Activated T-helper 1 cell treated with anti-CD3 and anti-CD28 coated beads, Interleukin-2, amount 50 U/mL, for 16 hours (primary cell): ENCODE measurements around the gene TRAPPC12.
A peak's percentile ranks its signal among the peaks of the same experiment; 100 is the strongest.
"Not testable (repeated sequence)": the region's sequence is repeated elsewhere in the genome, so short reads cannot be mapped to it uniquely, and the experiment has no call there.

Experiments
- DNase-seq, 2 donors: peaks; one replicate each; pipeline ENCODE4 v3.0.0-alpha.2; 2020; ENCODE audit warnings: low read depth in 1 of 2, low spot score in 1 of 2

The TRAPPC12 gene

GRCh38 chr2:3498783-3499394 is 119.4 kb downstream of the TRAPPC12 start:
- no peak for DNase-seq

DNA sequence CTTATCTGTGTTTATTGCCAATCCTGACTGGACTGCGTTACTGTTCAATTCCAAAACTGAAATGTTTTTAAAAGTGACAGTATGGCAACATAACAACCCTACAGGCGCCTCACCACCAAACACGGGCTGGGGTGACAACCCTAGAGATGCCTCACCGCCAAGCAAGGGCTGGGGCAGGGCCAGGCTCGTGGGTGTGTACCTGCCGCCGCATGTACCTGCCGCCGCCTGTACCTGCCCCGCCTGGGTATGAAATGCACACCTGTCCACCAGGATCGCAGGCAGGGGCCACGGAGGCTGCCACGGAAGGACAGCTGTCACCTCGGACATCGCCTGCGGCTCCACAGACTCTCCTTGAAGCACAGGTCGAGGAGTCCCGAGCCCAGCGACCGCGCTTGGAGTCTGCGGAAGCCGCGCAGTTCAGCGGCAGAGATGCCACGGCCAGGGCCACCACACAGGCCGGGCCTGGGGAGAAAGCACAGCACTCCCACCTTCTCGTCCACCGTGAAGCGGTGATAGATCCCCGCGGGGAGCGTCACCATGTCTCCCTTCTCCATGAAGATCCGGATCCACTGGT is 120.9 kb downstream of the TRAPPC12 start:
- DNase-seq: no peak

GRCh38 chr2:3503046-3503445 is 123.6 kb downstream of the TRAPPC12 start:
- no peak for DNase-seq

DNA sequence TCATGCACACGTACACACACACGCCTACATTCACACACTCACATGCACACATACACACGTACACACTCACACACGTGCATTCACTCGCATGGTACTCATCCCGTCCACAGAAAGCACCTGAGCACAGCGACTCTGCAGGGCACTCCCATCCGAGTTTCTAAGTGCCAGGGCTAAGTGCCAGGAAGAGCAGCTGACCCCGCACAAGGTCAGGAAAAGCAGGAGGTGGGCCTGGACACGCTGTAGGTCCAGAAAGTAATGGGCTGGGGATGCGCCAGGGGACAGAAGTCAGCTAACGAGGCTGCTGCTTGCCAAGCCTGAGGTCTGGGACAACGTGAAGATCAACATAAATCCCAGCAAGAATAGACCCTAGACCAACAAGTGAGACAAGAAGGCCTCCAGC is 124.0 kb downstream of the TRAPPC12 start:
- DNase-seq: no peak

DNA sequence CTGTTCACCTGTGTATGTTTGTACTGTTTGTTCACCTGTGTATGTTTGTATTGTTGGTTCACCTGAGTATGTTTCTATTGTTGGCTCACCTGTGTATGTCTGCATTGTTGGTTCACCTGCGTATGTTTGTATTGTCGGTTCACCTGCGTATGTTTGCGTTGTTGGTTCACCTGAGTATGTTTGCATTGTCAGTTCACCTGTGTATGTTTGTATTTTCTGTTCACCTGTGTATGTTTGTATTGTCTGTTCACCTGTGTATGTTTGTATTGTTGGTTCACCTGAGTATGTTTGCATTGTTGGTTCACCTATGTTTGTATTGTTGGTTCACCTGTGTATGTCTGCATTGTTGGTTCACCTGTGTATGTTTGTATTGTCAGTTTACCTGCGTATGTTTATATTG is 125.2 kb downstream of the TRAPPC12 start:
- DNase-seq: no peak

DNA sequence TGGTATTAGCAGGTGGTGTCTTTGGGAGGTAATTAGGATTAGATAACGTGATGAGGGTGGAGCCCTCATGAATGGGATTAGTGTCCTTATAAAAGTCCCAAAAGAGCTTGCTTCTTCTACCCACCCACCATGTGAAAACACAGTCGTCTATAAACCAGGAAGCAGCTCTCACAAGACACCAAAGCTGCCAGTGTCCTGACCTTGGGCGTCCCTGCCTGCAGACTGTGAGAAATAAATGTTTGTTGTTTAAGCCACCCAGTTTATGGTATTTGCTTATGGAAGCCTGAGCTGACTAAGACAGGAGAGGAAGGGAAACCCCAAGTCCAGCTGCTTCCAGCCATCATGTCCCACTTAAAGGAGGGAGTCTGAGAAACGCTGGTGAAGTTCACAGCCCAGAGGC is 126.3 kb downstream of the TRAPPC12 start:
- DNase-seq: no peak

DNA sequence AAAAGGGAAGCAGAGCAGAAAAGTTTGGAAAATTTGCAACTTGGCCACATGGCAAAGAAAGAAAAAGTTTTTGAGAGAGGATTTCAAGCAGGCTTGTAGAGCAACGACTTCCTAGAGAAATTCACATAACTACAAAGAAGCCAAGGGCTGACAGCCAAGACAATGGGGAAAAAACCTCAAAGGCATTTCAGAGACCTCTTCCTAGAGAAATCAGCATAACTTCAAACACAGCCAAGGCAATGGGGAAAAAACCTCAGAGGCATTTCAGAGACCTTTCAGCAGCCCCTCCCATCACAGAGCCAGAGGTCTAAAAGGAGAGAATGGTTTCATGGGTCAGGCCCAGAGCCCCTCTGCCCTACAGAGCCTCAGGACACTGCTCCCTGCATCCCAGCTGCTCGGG is 132.6 kb downstream of the TRAPPC12 start:
- DNase-seq: no peak

DNA sequence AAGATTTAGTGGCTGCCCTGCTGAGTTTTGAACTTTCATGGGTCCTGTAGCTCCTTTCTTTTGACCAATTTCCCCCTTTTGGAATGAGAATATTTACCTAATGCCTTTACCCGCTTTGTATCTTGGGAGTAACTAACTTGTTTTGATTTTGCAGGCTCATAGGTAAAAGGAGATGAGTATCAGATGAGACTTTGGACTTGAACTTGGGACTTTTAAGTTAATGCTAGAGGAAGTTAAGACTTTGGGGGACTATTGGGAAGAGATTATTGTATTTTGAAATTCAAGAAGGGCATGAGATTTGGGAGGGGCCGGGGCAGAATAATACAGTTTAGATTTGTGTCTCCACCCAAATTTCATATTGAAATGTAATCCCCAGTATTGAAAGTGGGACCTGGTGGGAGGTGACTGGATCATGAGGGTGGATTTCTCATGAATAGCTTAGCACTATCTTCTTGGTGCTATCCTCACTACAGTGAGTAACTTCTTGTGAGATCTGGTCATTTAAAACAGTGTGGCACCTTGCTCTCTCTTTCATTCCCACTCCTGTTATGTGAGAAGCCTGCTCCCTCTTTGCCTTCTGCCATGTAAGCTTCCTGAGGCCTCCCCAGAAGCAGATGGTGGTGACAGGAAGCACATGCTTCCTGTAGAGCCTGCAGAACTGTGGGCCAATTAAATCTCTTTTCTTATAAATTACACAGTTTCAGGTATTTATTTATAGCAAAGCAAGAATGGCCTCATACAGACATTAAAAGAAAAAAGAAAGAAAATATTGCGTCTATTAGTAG is 133.7 kb downstream of the TRAPPC12 start:
- DNase-seq: no peak

DNA sequence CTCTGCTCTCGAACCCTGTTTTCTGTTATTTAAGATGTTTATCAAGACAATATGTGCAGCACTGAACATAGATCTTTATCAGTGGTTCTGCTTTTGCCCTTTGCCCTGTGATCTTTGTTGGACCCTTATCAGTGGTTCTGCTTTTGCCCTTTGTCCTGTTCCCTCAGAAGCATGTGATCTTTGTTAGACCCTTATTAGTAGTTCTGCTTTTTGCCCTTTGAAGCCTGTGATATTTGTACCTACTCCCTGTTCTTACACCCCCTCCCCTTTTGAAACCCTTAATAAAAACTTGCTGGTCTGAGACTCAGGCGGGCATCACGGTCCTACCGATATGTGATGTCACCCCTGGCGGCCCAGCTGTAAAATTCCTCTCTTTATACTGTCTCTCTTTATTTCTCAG is 135.9 kb downstream of the TRAPPC12 start:
- not testable (repeated sequence) for DNase-seq

- DNase-seq: no peak
These were observed 137.3 kb downstream of the TRAPPC12 start for GRCh38 chr2:3516831-3517230.

DNA sequence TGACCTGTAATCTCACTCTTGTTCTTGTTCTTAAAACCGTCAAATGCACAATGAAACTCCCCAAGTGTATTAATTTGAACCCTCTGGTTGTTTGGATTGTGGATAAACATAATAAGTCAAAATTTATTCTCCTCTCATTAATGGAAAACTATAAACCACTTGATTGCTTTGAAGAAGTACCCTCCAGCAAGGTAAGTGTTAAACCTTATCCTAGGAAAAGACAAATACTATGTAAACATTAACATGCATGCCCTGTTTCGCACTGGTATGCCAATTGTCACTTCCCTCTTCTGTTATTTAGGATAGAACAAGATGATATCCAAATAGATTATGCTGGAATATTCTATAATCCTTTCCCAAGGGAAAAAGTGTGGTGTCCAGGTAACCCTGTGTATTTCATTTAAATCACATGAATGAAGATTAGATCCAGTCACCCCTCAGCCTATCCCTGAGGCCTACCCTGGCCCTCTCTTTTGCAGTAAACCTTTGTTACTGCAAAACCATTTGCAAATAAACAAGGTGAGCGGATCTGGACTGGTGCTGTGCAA is 138.5 kb downstream of the TRAPPC12 start:
- no peak for DNase-seq

DNA sequence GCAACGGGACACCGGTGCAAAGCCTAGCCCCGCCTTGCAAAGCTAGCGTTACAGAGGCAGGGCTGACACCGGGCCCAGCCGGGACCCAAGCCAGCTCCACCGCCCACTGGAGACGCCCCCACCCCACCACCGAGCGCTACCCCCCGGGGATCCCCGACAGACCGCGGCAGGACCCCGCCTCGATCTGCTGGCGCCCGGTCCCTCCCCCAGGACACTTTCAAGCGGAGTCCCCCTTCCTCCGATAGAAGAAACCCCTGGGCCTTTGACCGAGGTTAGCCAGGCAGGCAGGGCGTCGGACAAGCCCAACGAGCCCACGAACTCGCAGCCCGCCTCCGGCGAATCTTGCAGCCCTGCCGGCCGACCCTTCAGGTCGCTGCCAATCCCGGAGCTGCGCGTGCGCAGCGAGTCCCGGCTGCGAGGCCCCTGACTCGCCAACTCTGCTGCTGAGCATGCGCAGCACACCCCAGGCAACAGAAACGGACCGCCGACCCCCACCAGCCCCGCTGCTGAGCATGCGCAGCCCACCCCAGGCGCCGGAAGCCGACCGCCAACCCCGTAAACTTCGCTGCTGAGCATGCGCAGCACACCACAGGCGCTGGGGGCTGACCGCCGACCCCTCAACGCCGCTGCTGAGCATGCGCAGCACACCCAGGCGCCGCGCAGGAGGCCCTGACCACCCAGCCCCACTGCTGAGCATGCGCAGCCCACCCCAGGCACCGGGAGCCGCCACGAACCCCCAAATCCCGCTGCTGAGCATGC is 139.2 kb downstream of the TRAPPC12 start:
- peak; percentile 95 to 98 for DNase-seq

DNA sequence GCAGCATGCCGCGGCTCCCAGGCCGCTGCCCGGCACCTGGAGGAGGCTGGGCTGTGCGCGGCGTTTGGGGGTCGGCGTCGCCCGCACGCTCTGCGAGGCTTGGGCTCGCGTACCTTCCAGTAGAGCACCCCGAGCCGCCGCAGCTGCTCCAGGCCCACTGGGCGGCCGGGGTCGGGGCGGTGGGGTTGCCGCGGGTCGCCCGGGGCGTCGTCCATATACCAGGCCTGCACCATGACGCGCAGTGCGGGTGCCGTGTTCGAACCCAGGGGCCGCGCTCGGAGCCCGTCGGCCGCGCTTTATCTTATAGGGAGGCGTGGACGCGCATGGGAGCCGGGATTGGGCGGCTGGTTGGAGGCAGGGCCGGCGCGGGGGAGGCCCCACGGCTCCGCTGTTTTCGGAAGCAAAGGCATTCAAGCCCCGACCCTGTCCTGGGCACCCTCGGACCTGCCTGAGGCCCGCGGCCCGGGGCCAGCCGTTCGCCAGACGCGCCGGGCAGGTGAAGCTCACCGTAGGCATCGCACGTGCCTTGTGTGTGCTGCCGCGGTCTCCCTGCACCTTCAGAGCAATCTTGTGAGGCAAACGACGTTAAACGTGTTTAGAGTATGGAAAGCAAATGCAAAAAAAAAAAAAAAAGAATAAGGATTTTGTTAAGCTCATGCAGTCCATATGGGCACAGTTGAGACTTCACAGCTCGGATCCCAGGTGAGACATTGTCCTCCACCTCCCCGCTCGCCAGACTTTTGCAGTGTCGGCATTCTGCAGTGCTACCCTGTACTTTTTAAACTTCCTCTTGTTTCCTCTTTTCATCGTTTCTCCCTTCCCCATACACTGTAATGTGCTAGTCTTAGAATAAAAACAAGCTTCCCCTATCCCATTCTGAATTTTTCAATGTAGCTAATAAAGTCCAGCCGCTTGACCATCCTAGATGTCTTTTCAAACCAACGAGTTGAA is 140.0 kb downstream of the TRAPPC12 start, which contains the start of gene ADI1:
Gene ADI1 (minus strand): TSS at position 277 of the 951 bp plus-strand sequence. CDS start 44 bp downstream, at position 233.
- DNase-seq: peak; percentile 59 to 66

DNA sequence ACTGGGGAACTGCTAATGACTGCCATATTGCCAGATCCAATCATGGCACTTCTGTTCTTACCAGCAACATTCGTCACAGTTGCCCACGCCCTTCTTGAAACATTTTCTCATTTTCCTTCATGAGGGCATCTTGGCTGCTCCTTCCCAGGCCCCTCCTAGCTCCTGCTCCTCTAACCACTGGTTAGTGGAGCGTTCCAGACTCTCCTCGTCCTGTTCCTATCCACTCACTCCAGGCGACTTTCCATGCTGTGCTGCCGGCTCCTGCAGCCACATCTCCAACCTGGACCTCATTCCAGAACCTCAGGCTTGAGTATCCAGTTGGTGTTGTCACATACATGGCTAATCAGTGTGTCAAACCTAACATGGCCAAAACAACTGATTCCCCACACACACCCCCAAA is 141.1 kb downstream of the TRAPPC12 start:
- DNase-seq: no peak

DNA sequence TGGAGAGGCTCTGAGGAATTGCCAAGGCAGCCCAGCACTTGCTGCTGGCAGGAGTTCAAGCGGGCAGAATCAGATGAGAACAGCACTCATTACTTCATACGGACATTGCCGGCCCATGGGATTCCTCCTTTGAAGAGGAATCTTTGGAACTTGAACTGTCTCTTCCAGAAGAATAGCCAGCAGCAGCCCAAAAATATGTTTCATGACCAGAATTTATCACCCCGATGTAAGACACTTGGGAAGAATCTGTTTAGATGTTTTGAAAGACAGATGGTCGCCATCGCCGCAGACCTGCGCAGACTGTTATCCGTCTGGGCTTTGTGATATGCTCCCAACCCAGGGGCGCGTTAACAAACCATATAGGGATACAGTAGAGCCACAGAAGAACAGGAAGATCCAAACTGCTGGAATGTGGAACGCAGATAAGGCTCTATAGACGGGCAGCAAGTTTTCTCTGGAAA is 143.5 kb downstream of the TRAPPC12 start:
- DNase-seq: no peak

- no peak for DNase-seq
These were observed 144.1 kb downstream of the TRAPPC12 start for GRCh38 chr2:3523551-3524041.

GRCh38 chr2:3526871-3527270 is 147.4 kb downstream of the TRAPPC12 start:
- no peak for DNase-seq

DNA sequence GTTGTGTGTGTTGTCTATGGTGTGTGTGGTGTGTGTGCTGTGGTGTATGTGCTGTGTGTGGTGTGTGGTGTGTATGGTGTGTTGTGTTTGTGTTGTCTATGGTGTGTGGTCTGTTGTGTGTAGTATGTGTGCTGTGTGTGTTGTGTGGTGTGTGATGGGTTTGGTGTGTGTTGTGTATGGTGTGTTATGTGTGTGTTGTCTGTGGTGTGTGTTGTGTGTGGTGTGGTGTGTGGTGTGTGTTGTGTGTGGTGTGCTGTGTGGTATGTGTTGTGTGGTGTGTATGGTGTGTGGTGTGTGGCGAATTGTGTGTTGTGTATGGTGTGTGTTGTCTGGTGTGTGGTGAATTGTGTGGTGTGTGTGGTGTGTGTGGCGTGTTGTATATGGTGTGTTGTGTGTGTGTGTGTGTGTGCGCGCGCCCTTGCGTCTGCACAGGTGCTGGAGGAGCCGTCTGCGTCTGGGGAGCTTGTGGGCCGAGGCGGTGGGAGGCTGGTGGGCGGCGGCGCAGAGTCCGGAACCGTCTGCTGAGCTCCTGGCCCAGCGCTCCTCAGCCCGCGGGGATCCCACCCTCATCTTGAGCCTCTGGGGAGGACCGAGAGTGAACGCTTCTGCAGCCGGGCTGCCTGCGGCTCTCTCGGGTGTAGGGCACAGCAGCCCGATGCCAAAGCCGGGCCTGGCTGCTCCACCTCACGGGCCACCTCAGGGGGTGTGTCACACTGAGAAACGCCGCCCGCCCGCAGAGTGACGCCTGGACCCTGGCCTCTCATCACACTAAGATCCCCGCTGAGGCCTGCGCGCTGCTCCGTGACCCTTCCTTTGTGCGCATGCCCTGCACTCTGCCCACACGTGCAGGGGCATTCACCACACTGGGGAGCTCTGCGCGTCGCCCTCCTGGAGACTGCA is 148.6 kb downstream of the TRAPPC12 start:
- DNase-seq: no peak
